HepG2 (cell line): ENCODE measurements around the gene RHOC. TPM values are rescaled to one million over a fixed set of nuclear protein-coding genes. Genes with fewer than 3 reads are reported as not detected.
A peak's percentile ranks its signal among the peaks of the same experiment; 100 is the strongest.

Experiments used
- ARID3A ChIP-seq: IDR thresholded peaks from 2 replicates; pipeline ENCODE4 v1.6.1; 2012; ENCODE audit warnings: low read depth, low read length, improper control_type of control experiment
- CSRNP1 ChIP-seq: sonication (generic); formaldehyde crosslinking; IDR thresholded peaks from 2 replicates; pipeline ENCODE4 v1.8.1; 2023; ENCODE audit warnings: mild to moderate bottlenecking, missing genetic modification reagents
- GATAD2A ChIP-seq: IDR thresholded peaks from 2 replicates; pipeline ENCODE4 v1.6.1; 2016
- KDM3A ChIP-seq: IDR thresholded peaks from 2 replicates; pipeline ENCODE4 v1.6.1; 2018; ENCODE audit warnings: low read depth, missing compliant biosample characterization
- NFIC ChIP-seq: IDR thresholded peaks from 2 replicates; pipeline ENCODE4 v1.6.1; 2012; ENCODE audit warnings: mild to moderate bottlenecking, low read length, inconsistent platforms
- REPIN1 ChIP-seq: sonication (generic); formaldehyde crosslinking; IDR thresholded peaks from 2 replicates; pipeline ENCODE4 v1.8.0; 2022; ENCODE audit warnings: missing genetic modification reagents, low read depth, mild to moderate bottlenecking, borderline replicate concordance
- SOX13 ChIP-seq, 3 experiments: fragments of 450-650 bp in 1 of 3; sonication (generic) in 1 of 3; formaldehyde crosslinking in 1 of 3; IDR thresholded peaks in 2 of 3; conservative IDR thresholded peaks in 1 of 3; 2 replicates each; pipeline versions ENCODE4 v1.5.0 to v1.6.1; 2016 to 2020; ENCODE audit warnings: antibody characterized with exemption in 1 of 3, mild to moderate bottlenecking in 1 of 3, missing compliant biosample characterization in 1 of 3, missing genetic modification reagents in 1 of 3, moderate library complexity in 1 of 3
- TCF7 ChIP-seq: sonication (generic); IDR thresholded peaks from 2 replicates; pipeline ENCODE4 v1.6.1; 2016; ENCODE audit warnings: antibody characterized with exemption, low read depth
- ZNF430 ChIP-seq: sonication (generic); formaldehyde crosslinking; IDR thresholded peaks from 2 replicates; pipeline ENCODE4 v1.9.0; 2021; ENCODE audit warnings: mild to moderate bottlenecking, missing genetic modification reagents
- ZNF501 ChIP-seq: sonication (generic); formaldehyde crosslinking; IDR thresholded peaks from 2 replicates; pipeline ENCODE4 v1.5.1; 2020; ENCODE audit warnings: mild to moderate bottlenecking, moderate library complexity, missing genetic modification reagents
- ZNF609 ChIP-seq: sonication (generic); formaldehyde crosslinking; IDR thresholded peaks from 2 replicates; pipeline ENCODE4 v1.4.0; 2020; ENCODE audit warnings: mild to moderate bottlenecking, missing genetic modification reagents, borderline replicate concordance
- ZNF746 ChIP-seq: sonication (generic); formaldehyde crosslinking; IDR thresholded peaks from 2 replicates; pipeline ENCODE4 v1.8.0; 2022; ENCODE audit warnings: mild to moderate bottlenecking, missing genetic modification reagents
- ZNF761 ChIP-seq: sonication (generic); formaldehyde crosslinking; conservative IDR thresholded peaks from 2 replicates; pipeline ENCODE4 v1.4.0; 2020; ENCODE audit warnings: mild to moderate bottlenecking, missing genetic modification reagents
- ZSCAN5A ChIP-seq: sonication (generic); formaldehyde crosslinking; IDR thresholded peaks from 2 replicates; pipeline ENCODE4 v1.8.0; 2022; ENCODE audit warnings: mild to moderate bottlenecking, missing genetic modification reagents, borderline replicate concordance
- polyA plus RNA-seq, 8 experiments: library from polyadenylated mRNA; depleted of rRNA in 3 of 8; stranded (reverse) in 7 of 8; unstranded in 1 of 8; fragments of >200 nt; fragmentation: Illumina TruSeq in 4 of 8; extraction: Trizol in 4 of 8; gene quantifications; 2 replicates each; pipeline versions ENCODE4 v1.2.1 to v1.2.3, GENCODE V29; 2011 to 2016; ENCODE audit warnings: low read depth in 4 of 8, missing spikeins in 1 of 8, mixed read lengths in 1 of 8; ENCODE audit not compliant: insufficient read depth in 1 of 8
- total RNA-seq, 5 experiments: library from RNA; depleted of rRNA; stranded (reverse); fragments of >200 nt; fragmentation: Illumina TruSeq; extraction: Trizol; gene quantifications; 2 replicates each; pipeline ENCODE4 v1.2.3, GENCODE V29; 2016; ENCODE audit warnings: low read depth in 1 of 5
- TF ChIP-seq, protein P1 (sequence below): sonication (generic); formaldehyde crosslinking; IDR thresholded peaks from 2 replicates; pipeline ENCODE4 v1.4.0; 2020; ENCODE audit warnings: mild to moderate bottlenecking, low read depth, missing genetic modification reagents

The RHOC gene
- total and polyA plus RNA-seq, 2 of the 13 experiments (the other 11 are each of a cell fraction or from before 2014, with no cell fraction given) = 64.3 to 182 TPM

DNA sequence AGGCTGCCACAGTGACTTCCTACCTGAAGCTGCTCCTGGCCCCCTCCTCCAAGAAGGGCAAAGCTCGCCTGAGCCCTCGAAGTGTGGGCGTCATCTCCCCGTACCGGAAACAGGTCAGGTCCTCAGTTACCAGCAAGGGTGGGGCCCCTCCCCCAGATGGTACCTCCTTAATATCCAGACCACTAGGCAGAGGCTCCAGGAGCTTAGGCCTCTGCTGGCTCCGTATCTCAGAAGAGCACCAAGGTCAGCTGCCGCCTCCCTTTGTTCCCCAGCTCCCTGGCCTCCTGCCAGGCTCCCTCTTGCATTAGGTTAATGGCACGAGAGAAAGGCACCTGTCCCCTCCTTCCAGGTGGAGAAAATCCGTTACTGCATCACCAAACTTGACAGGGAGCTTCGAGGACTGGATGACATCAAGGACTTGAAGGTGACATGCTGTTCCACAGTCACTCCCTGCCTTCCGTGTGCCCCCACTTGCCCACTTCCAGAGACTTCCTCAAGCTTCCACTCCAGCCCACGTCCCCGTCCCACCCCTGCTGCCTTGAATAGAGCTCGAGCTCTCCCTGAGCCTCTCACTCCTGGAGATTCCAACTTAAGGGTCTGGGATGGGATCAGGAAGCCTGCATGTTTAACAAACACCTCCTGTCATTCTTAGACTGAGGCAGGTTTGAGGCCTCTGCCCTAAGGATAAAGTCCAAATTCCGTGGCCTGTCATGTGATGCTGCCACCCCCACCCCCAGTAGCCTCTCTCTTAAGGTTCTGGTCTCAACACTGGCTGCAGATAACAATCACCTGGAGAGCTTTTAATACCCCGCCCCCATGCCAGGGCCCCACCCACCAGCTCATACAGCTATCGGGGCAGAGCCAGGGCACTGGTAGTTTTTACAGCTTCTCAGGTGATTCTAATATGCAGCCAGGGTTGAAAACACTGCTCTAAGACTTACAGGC lies 8.3 kb downstream of the RHOC start (continued):
- TF ChIP-seq CSRNP1 (CRISPR knock-in tag) = no peak
- TF ChIP-seq, protein P1, sequence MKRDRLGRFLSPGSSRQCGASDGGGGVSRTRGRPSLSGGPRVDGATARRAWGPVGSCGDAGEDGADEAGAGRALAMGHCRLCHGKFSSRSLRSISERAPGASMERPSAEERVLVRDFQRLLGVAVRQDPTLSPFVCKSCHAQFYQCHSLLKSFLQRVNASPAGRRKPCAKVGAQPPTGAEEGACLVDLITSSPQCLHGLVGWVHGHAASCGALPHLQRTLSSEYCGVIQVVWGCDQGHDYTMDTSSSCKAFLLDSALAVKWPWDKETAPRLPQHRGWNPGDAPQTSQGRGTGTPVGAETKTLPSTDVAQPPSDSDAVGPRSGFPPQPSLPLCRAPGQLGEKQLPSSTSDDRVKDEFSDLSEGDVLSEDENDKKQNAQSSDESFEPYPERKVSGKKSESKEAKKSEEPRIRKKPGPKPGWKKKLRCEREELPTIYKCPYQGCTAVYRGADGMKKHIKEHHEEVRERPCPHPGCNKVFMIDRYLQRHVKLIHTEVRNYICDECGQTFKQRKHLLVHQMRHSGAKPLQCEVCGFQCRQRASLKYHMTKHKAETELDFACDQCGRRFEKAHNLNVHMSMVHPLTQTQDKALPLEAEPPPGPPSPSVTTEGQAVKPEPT (CRISPR knock-in tag) = no peak
- TF ChIP-seq NFIC = peak; percentile 69; the same call in 1 of the 2 replicates
- no peak for TF ChIP-seq ZSCAN5A (CRISPR knock-in tag)
- no peak for TF ChIP-seq ZNF761
- TF ChIP-seq TCF7 = no peak
- no peak for TF ChIP-seq ZNF746 (CRISPR knock-in tag)
- TF ChIP-seq ARID3A = 0 out of 2 replicates have a peak, but pooled peaks have one; percentile 28
- TF ChIP-seq SOX13 (IDR thresholded peaks at IDR 0.05) = no peak
- TF ChIP-seq SOX13 (CRISPR knock-in tag; conservative IDR thresholded peaks at IDR 0.05 in 1 of 2, IDR thresholded peaks at IDR 0.05 in 1 of 2) = peak in 1 of 2 experiments; percentile 75; a peak in 2 of 4 replicates
- 0 out of 2 replicates have a peak, but pooled peaks have one; percentile 59 for TF ChIP-seq KDM3A
- peak; percentile 74; the same call in 1 of the 2 replicates for TF ChIP-seq REPIN1 (CRISPR knock-in tag)
- 0 out of 2 replicates have a peak, but pooled peaks have one; percentile 20 for TF ChIP-seq ZNF609
- peak; percentile 63; the same call in 1 of the 2 replicates for TF ChIP-seq ZNF430 (CRISPR knock-in tag)
- TF ChIP-seq GATAD2A = peak; percentile 70; the same call in 1 of the 2 replicates
- peak; percentile 36; the same call in 1 of the 2 replicates for TF ChIP-seq ZNF501 (CRISPR knock-in tag)
